Stimulated activated CD4-positive, alpha-beta T cell treated with anti-CD3 and anti-CD28 coated beads, Interleukin-12 subunit alpha, Interleukin-12 subunit beta, amount 100 ng/mL, for 24 hours (primary cell): ENCODE results near the gene GAS6.
"Not testable (repeated sequence)": the region's sequence is repeated elsewhere in the genome, so short reads cannot be mapped to it uniquely, and the experiment has no call there.

Experiments used
- DNase-seq, 2 experiments: peaks; one replicate each; pipeline ENCODE4 v3.0.0-alpha.2; 2020; ENCODE audit warnings: low read depth in 2 of 2

Gene GAS6

GRCh38 chr13:113837560-113838355, 26.1 kb downstream of the GAS6 start:
- DNase-seq = no peak

GRCh38 chr13:113836768-113837559, 26.9 kb downstream of the GAS6 start:
- no peak for DNase-seq

DNA sequence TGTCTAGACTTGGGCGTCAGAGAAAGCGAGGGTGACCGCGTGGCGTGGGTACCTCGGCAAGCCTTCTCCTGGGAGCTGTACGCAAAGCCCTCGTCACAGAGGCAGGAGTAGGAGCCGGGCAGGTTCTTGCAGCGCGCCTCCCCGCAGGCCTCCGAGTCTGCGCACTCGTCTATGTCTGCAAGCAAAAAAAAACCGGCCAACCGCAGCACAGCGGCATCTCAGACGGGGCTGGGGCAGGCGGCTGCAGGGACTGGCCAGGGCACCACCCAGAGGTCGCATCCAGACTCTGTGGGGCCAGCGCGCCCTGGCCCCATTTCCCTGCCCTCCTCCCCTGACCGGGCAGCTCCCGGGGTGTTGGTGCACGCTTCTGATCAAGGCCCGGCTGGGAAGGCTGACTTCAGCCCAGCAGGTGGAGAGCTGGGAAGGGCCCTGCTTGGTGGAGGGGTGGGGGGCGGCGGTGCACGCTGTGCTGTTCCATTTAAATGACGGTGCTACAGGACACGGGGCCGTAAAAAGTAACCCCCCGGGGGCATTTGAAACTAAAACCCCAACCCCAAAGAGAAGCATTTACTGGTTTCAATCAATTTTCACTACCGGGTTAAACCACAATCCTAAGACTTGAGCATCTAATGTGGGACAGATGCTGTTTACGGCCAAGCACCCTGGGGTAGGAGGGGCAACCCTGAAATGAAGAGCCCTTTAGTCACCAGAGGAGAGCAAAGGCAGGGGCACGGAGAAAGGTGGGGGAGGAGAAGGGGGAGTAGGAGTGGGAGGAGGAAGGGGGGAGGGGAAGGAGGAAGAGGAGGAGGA, 28.2 kb downstream of the GAS6 start:
- DNase-seq = no peak

DNA sequence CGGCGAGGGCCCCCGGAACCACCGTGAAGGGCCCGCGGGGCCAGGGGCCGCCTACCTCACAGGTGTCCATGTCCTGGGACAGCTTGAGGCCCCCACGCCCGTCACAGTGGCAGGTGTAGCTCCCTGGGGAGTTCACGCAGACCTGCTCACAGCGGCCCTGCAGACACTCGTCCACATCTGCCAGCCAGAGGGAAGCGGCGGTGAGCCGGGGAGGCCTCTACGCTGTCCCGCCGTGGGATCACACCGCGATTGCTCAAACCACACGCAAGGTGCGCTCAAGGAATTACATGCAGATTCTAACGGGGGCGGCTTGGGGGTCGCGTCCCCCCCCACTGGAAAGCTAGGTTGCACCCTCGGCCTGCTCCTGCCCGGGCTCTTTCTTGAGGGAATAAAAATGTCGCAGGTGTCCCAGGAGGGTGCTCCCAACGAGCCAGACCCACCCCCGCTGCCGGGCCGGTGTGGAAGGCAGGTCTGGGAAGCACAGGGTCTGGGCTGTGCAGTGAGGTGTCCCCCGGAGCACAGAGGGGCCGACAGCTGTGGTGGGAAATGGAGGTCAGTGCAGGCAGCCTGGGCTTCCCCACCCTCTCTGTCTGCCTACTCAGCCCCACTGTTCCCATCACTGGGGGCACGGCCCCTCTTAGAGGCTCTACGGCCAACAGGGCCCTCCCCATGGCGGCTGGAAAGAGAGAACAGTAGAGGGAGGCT, 29.2 kb downstream of the GAS6 start:
- DNase-seq = no peak

- not testable (repeated sequence) for DNase-seq
Measured at GRCh38 chr13:113834006-113834405, 29.9 kb downstream of the GAS6 start.

DNA sequence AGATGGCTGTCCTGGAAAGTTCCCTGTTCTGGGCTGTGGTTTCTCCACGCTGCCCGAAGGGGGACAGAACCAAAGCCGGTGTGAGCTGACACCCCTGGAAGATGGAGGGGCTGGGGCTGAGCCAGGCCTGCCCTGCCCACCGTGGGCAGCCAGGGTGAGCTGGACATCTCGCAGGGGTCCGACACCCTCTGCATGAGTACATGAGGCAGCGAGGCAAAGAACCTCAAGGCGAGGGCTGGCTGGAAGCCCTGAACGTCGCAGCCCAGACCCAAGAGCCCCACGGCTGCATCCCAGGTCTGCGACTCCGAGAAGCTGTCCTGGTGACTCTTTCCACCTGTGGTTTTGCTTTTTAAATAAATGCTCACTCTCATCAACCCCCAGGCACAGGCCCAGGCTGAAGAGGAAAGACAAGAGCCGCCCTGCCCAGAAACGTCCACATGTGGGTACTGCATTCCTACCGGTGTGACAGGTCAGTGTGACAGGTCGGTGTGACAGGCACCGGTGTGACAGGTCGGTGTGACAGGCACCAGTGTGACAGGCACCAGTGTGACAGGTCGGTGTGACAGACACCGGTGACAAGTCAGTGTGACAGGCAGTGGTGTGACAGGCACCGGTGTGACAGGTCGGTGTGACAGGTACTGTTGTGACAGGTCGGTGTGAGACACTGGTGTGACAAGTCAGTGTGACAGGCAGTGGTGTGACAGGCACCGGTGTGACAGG, 30.6 kb downstream of the GAS6 start:
- DNase-seq = no peak

- no peak for DNase-seq
Measured at GRCh38 chr13:113832631-113833030, 31.2 kb downstream of the GAS6 start.

GRCh38 chr13:113832205-113832604, 31.7 kb downstream of the GAS6 start:
- DNase-seq = no peak

GRCh38 chr13:113831061-113831460, 32.8 kb downstream of the GAS6 start:
- no peak for DNase-seq

- DNase-seq = not testable (repeated sequence)
Measured at GRCh38 chr13:113830426-113830950, 33.4 kb downstream of the GAS6 start.

DNA sequence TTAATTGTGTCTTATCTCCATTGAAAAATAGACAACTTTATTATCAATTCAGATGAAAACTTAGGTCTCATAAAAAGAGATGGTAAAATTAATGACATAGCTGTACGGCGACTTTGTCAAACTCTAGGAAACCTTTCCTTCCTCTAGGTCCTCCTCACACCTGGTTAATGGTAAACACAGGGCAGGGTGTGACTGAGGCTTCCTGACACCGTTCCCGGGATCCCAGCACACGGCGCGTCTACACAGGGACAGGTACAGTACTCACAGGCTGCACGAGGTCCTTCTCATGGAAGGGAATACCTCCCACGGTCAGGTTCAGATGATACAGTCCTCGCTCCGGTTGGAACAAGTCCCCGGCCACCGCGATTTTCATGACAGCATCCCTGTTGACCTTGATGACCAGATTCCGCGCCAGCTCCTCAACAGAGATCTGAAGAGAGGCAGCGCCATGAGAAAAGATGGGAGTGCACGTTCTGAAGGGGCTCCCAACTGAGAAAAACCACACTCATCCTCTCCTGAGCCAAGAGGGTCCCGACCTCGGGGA, 35.5 kb downstream of the GAS6 start:
- DNase-seq = no peak

- no peak for DNase-seq
Measured at GRCh38 chr13:113827021-113827420, 36.9 kb downstream of the GAS6 start.

- DNase-seq = not testable (repeated sequence)
Measured at GRCh38 chr13:113826446-113826845, 37.4 kb downstream of the GAS6 start.

- no peak for DNase-seq
Measured at GRCh38 chr13:113825841-113826240, 38.0 kb downstream of the GAS6 start.

DNA sequence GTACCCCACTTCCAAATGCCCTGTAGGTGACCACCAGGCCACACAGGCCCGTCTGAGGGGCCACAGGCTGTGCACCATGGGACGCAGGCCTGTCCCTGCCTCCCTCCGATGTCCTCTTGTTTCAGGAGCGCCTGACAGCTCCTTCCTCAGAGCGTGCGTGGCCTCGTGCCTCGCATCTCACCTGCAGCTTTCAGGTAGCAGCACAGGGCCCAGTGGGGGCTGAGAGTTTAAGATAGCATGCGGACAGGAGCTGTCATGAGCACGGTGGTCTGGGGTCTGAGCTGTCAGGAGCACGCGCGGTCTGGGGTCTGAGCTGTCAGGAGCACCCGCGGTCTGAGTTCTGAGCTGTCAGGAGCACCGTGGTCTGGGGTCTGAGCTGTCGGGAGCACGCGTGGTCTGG, 40.1 kb downstream of the GAS6 start:
- no peak for DNase-seq

DNA sequence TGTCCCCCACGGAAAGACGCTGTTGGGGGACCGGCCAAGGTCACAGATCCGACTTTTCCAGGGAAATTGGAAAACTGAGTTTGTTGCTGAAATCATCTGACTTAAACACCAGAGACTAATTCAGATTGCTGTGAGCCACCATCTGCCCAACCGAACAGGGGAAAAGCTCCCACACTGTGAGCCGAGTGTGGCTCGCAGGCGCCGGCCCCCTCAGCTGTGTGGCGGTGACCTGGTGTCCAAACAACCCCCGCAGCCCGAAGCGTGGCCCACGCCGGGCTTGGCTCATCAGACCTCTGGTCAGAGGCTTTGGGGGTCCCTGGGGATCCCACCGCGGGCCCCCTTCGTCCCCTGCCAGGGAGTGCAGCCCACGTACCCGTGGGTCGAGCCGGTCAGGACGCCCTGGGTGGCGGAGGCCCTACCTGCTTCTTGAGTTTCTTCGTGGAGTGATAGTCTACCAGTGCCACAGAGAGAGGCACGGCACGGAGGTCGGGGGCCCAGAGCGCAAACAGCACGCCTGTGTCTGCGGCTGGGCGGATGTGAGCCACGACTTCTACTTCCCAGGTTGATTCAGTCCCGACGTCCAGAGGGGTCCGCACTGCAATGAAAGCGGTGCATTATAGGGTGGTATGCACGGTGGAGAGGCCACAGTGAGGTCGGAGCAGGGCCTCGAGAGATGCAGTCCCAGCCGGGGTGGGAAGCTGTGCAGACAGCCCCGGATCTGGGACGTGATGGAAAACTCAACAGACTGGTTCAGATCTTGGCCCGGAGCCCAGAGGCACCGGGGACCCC, 40.7 kb downstream of the GAS6 start:
- no peak for DNase-seq

DNA sequence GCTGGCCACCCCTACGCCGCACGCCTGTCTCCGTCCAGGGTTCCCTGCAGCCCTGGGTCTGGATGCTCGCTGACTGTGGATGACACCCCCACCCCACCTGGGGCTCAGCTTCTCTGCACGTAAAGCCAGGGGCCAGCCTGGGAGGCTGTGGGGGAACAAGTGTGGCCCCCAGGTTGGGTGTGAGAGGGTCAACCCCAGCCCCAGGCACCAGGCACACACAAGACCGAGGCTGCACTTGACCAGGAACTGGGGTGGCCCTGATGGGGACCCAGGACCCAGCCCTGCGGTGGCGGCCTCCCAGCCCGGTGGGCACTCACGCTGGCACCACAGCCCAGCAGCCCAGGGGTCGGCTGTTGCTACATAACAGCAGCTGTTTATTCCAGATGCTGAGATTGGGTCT, 41.6 kb downstream of the GAS6 start:
- no peak for DNase-seq

GRCh38 chr13:113821847-113822246, 42.0 kb downstream of the GAS6 start:
- DNase-seq = no peak

GRCh38 chr13:113820813-113821651, 42.8 kb downstream of the GAS6 start:
- DNase-seq = no peak
